ENCODE measurements around the gene DYSF.

The DYSF gene

GRCh38 chr2:71714601-71715240, 261.4 kb downstream of the DYSF start:
- Histone ChIP-seq H3K4me1 (ENCODE audit: low read length) (peaks cover 6% of the 10 kb centered on the region; the same call in 1 of the 2 replicates), H4K20me1 (ENCODE audit: insufficient read depth, low read length) (no peaks in the 10 kb centered on the region; the same call in 1 of the 2 replicates), H2AFZ (ENCODE audit: low read depth, low read length) (no peak overlapping the region)

GRCh38 chr2:71715241-71715750, 261.9 kb downstream of the DYSF start:
- no peak for TF ChIP-seq EZH2phosphoT487 (IDR thresholded peaks at IDR 0.05; ENCODE audit: low read depth)
- TF ChIP-seq, protein P1, sequence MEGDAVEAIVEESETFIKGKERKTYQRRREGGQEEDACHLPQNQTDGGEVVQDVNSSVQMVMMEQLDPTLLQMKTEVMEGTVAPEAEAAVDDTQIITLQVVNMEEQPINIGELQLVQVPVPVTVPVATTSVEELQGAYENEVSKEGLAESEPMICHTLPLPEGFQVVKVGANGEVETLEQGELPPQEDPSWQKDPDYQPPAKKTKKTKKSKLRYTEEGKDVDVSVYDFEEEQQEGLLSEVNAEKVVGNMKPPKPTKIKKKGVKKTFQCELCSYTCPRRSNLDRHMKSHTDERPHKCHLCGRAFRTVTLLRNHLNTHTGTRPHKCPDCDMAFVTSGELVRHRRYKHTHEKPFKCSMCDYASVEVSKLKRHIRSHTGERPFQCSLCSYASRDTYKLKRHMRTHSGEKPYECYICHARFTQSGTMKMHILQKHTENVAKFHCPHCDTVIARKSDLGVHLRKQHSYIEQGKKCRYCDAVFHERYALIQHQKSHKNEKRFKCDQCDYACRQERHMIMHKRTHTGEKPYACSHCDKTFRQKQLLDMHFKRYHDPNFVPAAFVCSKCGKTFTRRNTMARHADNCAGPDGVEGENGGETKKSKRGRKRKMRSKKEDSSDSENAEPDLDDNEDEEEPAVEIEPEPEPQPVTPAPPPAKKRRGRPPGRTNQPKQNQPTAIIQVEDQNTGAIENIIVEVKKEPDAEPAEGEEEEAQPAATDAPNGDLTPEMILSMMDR (IDR thresholded peaks at IDR 0.05; ENCODE audit: low read depth, low read length), result no peak
- no peaks in the 10 kb centered on the region for H3K9me3 ChIP-seq (ENCODE audit: insufficient read depth, low read length)
- peaks cover 5% of the 10 kb centered on the region; the same call in 1 of the 2 replicates for H3K27me3 ChIP-seq (ENCODE audit: low read depth, low read length)
- peaks cover 6% of the 10 kb centered on the region; the same call in 1 of the 2 replicates for H3K4me1 ChIP-seq (ENCODE audit: low read length)
- no peak overlapping the region for H3K4me3 ChIP-seq (ENCODE audit: low read length)
- H3K4me2 ChIP-seq (ENCODE audit: low read length), result no peak overlapping the region
- H3K79me2 ChIP-seq (ENCODE audit: low read length), result no peaks in the 10 kb centered on the region
- no peaks in the 10 kb centered on the region for H3K36me3 ChIP-seq (replicated peaks; ENCODE audit: low read depth, low read length)
- no peak overlapping the region for H3K27ac ChIP-seq (ENCODE audit: low read length)
- no peak overlapping the region for H3K9ac ChIP-seq (ENCODE audit: low read length)
- H4K20me1 ChIP-seq (ENCODE audit: insufficient read depth, low read length), result no peaks in the 10 kb centered on the region; the same call in 1 of the 2 replicates
- H2AFZ ChIP-seq (ENCODE audit: low read depth, low read length), result no peak overlapping the region

More at GRCh38 chr2:71714601-71715240, 261.4 kb downstream of the DYSF start:
- Histone ChIP-seq H3K36me3 (replicated peaks; ENCODE audit: low read depth, low read length) (no peaks in the 10 kb centered on the region), H3K4me2 (ENCODE audit: low read length) (no peak overlapping the region), H3K79me2 (ENCODE audit: low read length) (no peaks in the 10 kb centered on the region), H3K27ac (ENCODE audit: low read length) (no peak overlapping the region), H3K4me3 (ENCODE audit: low read length) (no peak overlapping the region), H3K27me3 (ENCODE audit: low read depth, low read length) (peaks cover 5% of the 10 kb centered on the region; the same call in 1 of the 2 replicates), H3K9me3 (ENCODE audit: insufficient read depth, low read length) (no peaks in the 10 kb centered on the region), H3K9ac (ENCODE audit: low read length) (no peak overlapping the region)
- TF ChIP-seq, protein P1 (IDR thresholded peaks at IDR 0.05; ENCODE audit: low read depth, low read length), result no peak
- no peak for TF ChIP-seq EZH2phosphoT487 (IDR thresholded peaks at IDR 0.05; ENCODE audit: low read depth)

GRCh38 chr2:71715951-71716696, 262.8 kb downstream of the DYSF start:
- Histone ChIP-seq H3K4me1 (ENCODE audit: low read length) (peaks cover 6% of the 10 kb centered on the region; the same call in 1 of the 2 replicates), H4K20me1 (ENCODE audit: insufficient read depth, low read length) (no peaks in the 10 kb centered on the region; the same call in 1 of the 2 replicates), H3K4me2 (ENCODE audit: low read length) (no peak overlapping the region), H3K9me3 (ENCODE audit: insufficient read depth, low read length) (no peaks in the 10 kb centered on the region), H3K27me3 (ENCODE audit: low read depth, low read length) (peaks cover 5% of the 10 kb centered on the region; the same call in 1 of the 2 replicates), H3K36me3 (replicated peaks; ENCODE audit: low read depth, low read length) (no peaks in the 10 kb centered on the region), H3K4me3 (ENCODE audit: low read length) (no peak overlapping the region), H2AFZ (ENCODE audit: low read depth, low read length) (no peak overlapping the region), H3K9ac (ENCODE audit: low read length) (no peak overlapping the region), H3K27ac (ENCODE audit: low read length) (no peak overlapping the region), H3K79me2 (ENCODE audit: low read length) (no peaks in the 10 kb centered on the region)
- no peak for TF ChIP-seq EZH2phosphoT487 (IDR thresholded peaks at IDR 0.05; ENCODE audit: low read depth)
- TF ChIP-seq, protein P1 (IDR thresholded peaks at IDR 0.05; ENCODE audit: low read depth, low read length), result no peak
